H1 (cell line): ENCODE results near the gene REPIN1. TPM values are rescaled to one million over a fixed set of nuclear protein-coding genes. Genes with fewer than 3 reads are reported as not detected.
"Not testable (repeated sequence)": the region's sequence is repeated elsewhere in the genome, so short reads cannot be mapped to it uniquely, and the experiment has no call there.

Source experiments
- CTCF ChIA-PET: fragments of 300-600 bp; sonication (Branson Sonifier 250); formaldehyde crosslinking; loops from one replicate; lab custom pipeline; 2021; ENCODE audit not compliant: partially characterized antibody; lab: Charles Lee
- POLR2A ChIA-PET: fragments of 300-600 bp; sonication (Branson Sonifier 250); formaldehyde crosslinking; loops from one replicate; lab custom pipeline; 2021; ENCODE audit warnings: inconsistent platforms; ENCODE audit not compliant: partially characterized antibody; lab: Charles Lee
- DNase-seq, 2 experiments: peaks; one replicate each; pipeline versions ENCODE4 v3.0.0 to v3.0.0-alpha.2; 2010 to 2022; ENCODE audit warnings: low spot score in 2 of 2, low read depth in 1 of 2, mixed read lengths in 1 of 2
- FAIRE-seq: peaks from 2 replicates; lab custom pipeline; 2011; peaks lifted over from hg19 to GRCh38; lab: Jason Lieb, UNC
- H2AFZ ChIP-seq: 2 replicates; pipeline ENCODE4 v1.8.1; 2012; ENCODE audit warnings: low read length, inconsistent platforms
- H2AK5ac ChIP-seq: 2 replicates; pipeline ENCODE4 v1.6.1; 2013; ENCODE audit warnings: low read depth, low read length
- H2BK120ac ChIP-seq: replicated peaks from 2 replicates; pipeline ENCODE3; 2013; ENCODE audit warnings: low read depth, low read length, inconsistent platforms
- H2BK12ac ChIP-seq: 2 replicates; pipeline ENCODE4 v1.6.1; 2013; ENCODE audit warnings: low read depth, low read length
- H2BK15ac ChIP-seq: 2 replicates; pipeline ENCODE4 v1.6.1; 2013; ENCODE audit warnings: low read length
- H2BK20ac ChIP-seq: 2 replicates; pipeline ENCODE4 v1.6.1; 2013; ENCODE audit warnings: low read length
- H2BK5ac ChIP-seq: 2 replicates; pipeline ENCODE4 v1.6.1; 2013; ENCODE audit warnings: low read depth, low read length
- H3K14ac ChIP-seq: 2 replicates; pipeline ENCODE4 v1.6.1; 2013; ENCODE audit warnings: inconsistent platforms; ENCODE audit not compliant: insufficient read length
- H3K18ac ChIP-seq: 2 replicates; pipeline ENCODE4 v1.6.1; 2013; ENCODE audit warnings: low read length; ENCODE audit errors: extremely low read depth
- H3K23ac ChIP-seq: 2 replicates; pipeline ENCODE4 v1.6.1; 2013; ENCODE audit warnings: inconsistent platforms; ENCODE audit not compliant: insufficient read length
- H3K23me2 ChIP-seq: 2 replicates; pipeline ENCODE4 v1.6.1; 2013; ENCODE audit warnings: low read depth, low read length
- H3K27ac ChIP-seq: 2 replicates; pipeline ENCODE4 v1.6.1; 2011; ENCODE audit warnings: low read depth, low read length, inconsistent platforms
- H3K27me3 ChIP-seq, 4 experiments: replicated peaks in 1 of 4; 1 replicate in 1 of 4; 2 replicates in 3 of 4; pipeline versions ENCODE4 v1.6.1 to v1.8.1; 2011 to 2013; ENCODE audit warnings: low read length in 3 of 4, mild to moderate bottlenecking in 3 of 4, inconsistent platforms in 2 of 4, mixed read lengths in 2 of 4, moderate library complexity in 1 of 4; ENCODE audit not compliant: control insufficient read depth in 3 of 4, insufficient read depth in 3 of 4; ENCODE audit errors: extremely low read depth in 1 of 4
- H3K36me3 ChIP-seq, 4 experiments: 2 replicates each; pipeline versions ENCODE4 v1.6.1 to v1.8.1; 2011 to 2013; ENCODE audit warnings: mild to moderate bottlenecking in 4 of 4, low read length in 3 of 4, moderate library complexity in 2 of 4, control low read depth in 1 of 4, inconsistent platforms in 1 of 4; ENCODE audit not compliant: insufficient read depth in 4 of 4, control insufficient read depth in 2 of 4
- H3K4ac ChIP-seq: replicated peaks from 2 replicates; pipeline ENCODE3; 2013; ENCODE audit warnings: low read length, low read depth, mixed read lengths, inconsistent platforms; ENCODE audit not compliant: insufficient read length
- H3K4me1 ChIP-seq, 4 experiments: replicated peaks in 1 of 4; 1 replicate in 1 of 4; 2 replicates in 3 of 4; pipeline versions ENCODE4 v1.6.1 to v1.8.1; 2011 to 2013; ENCODE audit warnings: low read length in 3 of 4, inconsistent platforms in 2 of 4, mixed read lengths in 1 of 4; ENCODE audit not compliant: insufficient read depth in 4 of 4, control insufficient read depth in 3 of 4
- H3K4me2 ChIP-seq, 2 experiments: 2 replicates each; pipeline versions ENCODE4 v1.6.1 to v1.8.1; 2011 to 2013; ENCODE audit warnings: low read depth in 2 of 2, low read length in 2 of 2, control low read depth in 1 of 2, inconsistent platforms in 1 of 2, mild to moderate bottlenecking in 1 of 2; ENCODE audit not compliant: insufficient read depth in 1 of 2
- H3K4me3 ChIP-seq, 4 experiments: fragments of 200-600, 300-600 bp in 1 of 4; sonication (generic), shearing (Covaris generic), sonication (Bioruptor Twin) in 1 of 4; 2 replicates each; pipeline versions ENCODE4 v1.5.1 to v1.8.1; 2011 to 2016; ENCODE audit warnings: low read length in 4 of 4, low read depth in 3 of 4, control low read depth in 2 of 4, inconsistent platforms in 2 of 4, mild to moderate bottlenecking in 2 of 4, mixed read lengths in 1 of 4, moderate library complexity in 1 of 4; ENCODE audit not compliant: insufficient read depth in 2 of 4; ENCODE audit errors: extremely low read depth in 1 of 4
- H3K56ac ChIP-seq: replicated peaks from 2 replicates; pipeline ENCODE3; 2013; ENCODE audit warnings: low read depth, mild to moderate bottlenecking, mixed read lengths, low read length, inconsistent platforms; ENCODE audit not compliant: insufficient read length
- H3K79me1 ChIP-seq: 2 replicates; pipeline ENCODE4 v1.6.1; 2013; ENCODE audit warnings: low read depth, low read length, control low read depth
- H3K79me2 ChIP-seq, 2 experiments: 2 replicates each; pipeline versions ENCODE4 v1.6.1 to v1.8.1; 2012 to 2013; ENCODE audit warnings: low read length in 2 of 2, mild to moderate bottlenecking in 2 of 2, inconsistent platforms in 1 of 2; ENCODE audit not compliant: insufficient read depth in 2 of 2, control insufficient read depth in 1 of 2
- H3K9ac ChIP-seq, 4 experiments: replicated peaks in 1 of 4; 1 replicate in 1 of 4; 2 replicates in 3 of 4; pipeline versions ENCODE4 v1.6.1 to v1.8.1; 2011 to 2013; ENCODE audit warnings: low read depth in 3 of 4, low read length in 3 of 4, control low read depth in 2 of 4, mild to moderate bottlenecking in 2 of 4, moderate library complexity in 2 of 4, inconsistent platforms in 1 of 4; ENCODE audit errors: extremely low read depth in 1 of 4
- H3K9me3 ChIP-seq, 2 experiments: 2 replicates each; pipeline versions ENCODE4 v1.6.1 to v1.8.1; 2012 to 2013; ENCODE audit warnings: mild to moderate bottlenecking in 2 of 2, moderate library complexity in 2 of 2, control low read depth in 1 of 2, inconsistent platforms in 1 of 2, low read depth in 1 of 2, low read length in 1 of 2, mixed read lengths in 1 of 2; ENCODE audit not compliant: insufficient read depth in 2 of 2
- H4K20me1 ChIP-seq, 2 experiments: replicated peaks in 1 of 2; 2 replicates each; pipeline versions ENCODE3 to v1.8.1; 2011 to 2013; ENCODE audit warnings: inconsistent platforms in 2 of 2, low read length in 2 of 2, mild to moderate bottlenecking in 1 of 2; ENCODE audit not compliant: insufficient read depth in 2 of 2, control insufficient read depth in 1 of 2
- H4K5ac ChIP-seq: 2 replicates; pipeline ENCODE4 v1.6.1; 2013; ENCODE audit warnings: low read length, low read depth, mixed read lengths, inconsistent platforms; ENCODE audit not compliant: insufficient read length
- H4K8ac ChIP-seq: 2 replicates; pipeline ENCODE4 v1.8.0; 2013; ENCODE audit warnings: mild to moderate bottlenecking, moderate library complexity, low read length, inconsistent platforms; ENCODE audit not compliant: insufficient read depth; ENCODE audit errors: extremely low read depth
- H4K91ac ChIP-seq: replicated peaks from 2 replicates; pipeline ENCODE3; 2013; ENCODE audit warnings: low read length, mixed read lengths, inconsistent platforms; ENCODE audit not compliant: insufficient read length
- WGBS, 2 experiments: shearing (Covaris generic) in 1 of 2; methylation state at CpG; one replicate each; pipeline versions ENCODE4 v1.1.6 to v1.1.7; 2013 to 2015; ENCODE audit warnings: low lambda C conversion rate in 2 of 2, mixed read lengths in 2 of 2, inconsistent platforms in 1 of 2, low coverage in 1 of 2, missing lambda C conversion rate in 1 of 2; ENCODE audit not compliant: insufficient replicate concordance in 2 of 2, insufficient coverage in 1 of 2, insufficient read length in 1 of 2; ENCODE audit errors: extremely low coverage in 1 of 2, missing lambda C conversion rate in 1 of 2; 5-methylcytosine and 5-hydroxymethylcytosine counted together
- polyA plus RNA-seq, 7 experiments: library from polyadenylated mRNA; depleted of rRNA in 3 of 7; stranded (reverse) in 5 of 7; unstranded in 2 of 7; fragments of >200 nt in 5 of 7; fragments of 200-250 nt in 2 of 7; gene quantifications; 1 replicate in 5 of 7; 2 replicates in 1 of 7; 4 replicates in 1 of 7; pipeline versions ENCODE4 v1.2.1 to v1.2.3, GENCODE V29; 2011 to 2013; ENCODE audit warnings: missing spikeins in 2 of 7, mixed read lengths in 2 of 7
- total RNA-seq: library from RNA; stranded (reverse); fragmentation: NEBNext Ultra II Directional; extraction: Animal tissue kit (Norgen Biotek cat#: 25700); gene quantifications from 2 replicates; pipeline ENCODE4 v1.2.1, GENCODE V29; 2021

The REPIN1 gene
- total and polyA plus RNA-seq, 2 of the 8 experiments (the other 6 are each of a cell fraction or from before 2014, with no cell fraction given): 98.6 to 125 TPM

GRCh38 chr7:150385884-150386283 is 17.3 kb downstream of the REPIN1 start:
- not testable (repeated sequence) for H4K8ac ChIP-seq, H3K4ac ChIP-seq, H4K20me1 ChIP-seq, H2BK20ac ChIP-seq, DNase-seq, H3K23me2 ChIP-seq, H3K4me3 ChIP-seq, H2AFZ ChIP-seq, H4K91ac ChIP-seq, H4K5ac ChIP-seq, H2BK5ac ChIP-seq, H3K27ac ChIP-seq, H2BK15ac ChIP-seq, H3K27me3 ChIP-seq, H3K56ac ChIP-seq, H2BK120ac ChIP-seq, H2BK12ac ChIP-seq, FAIRE-seq, H3K9me3 ChIP-seq, H3K14ac ChIP-seq, H3K9ac ChIP-seq, H3K23ac ChIP-seq, H2AK5ac ChIP-seq
- Histone ChIP-seq H3K79me2 (peaks cover 0 to 73% of the 10 kb centered on the region in 2 experiments; a peak in 3 of 4 replicates), H3K79me1 (peaks cover 15% of the 10 kb centered on the region), H3K4me2 (peak overlapping the region in 1 of 2 experiments; percentile 16; a peak in 1 of 4 replicates), H3K18ac (peak overlapping the region; percentile 63; the same call in 1 of the 2 replicates), H3K4me1 (peaks cover 21 to 50% (median 40%) of the 10 kb centered on the region in 4 experiments), H3K36me3 (peaks cover 0 to 43% (median 3%) of the 10 kb centered on the region in 4 experiments; a peak in 5 of 8 replicates)
- ChIA-PET POLR2A (interaction anchor here (0.8 to 9.0 kb wide), 9 partner anchors 7 to 51 kb away, joined by 3 to 170 read pairs (median 16); partner anchors contain the start of gene REPIN1), CTCF (interaction anchor here (0.7 to 4.2 kb wide), 10 partner anchors 12 to 100 kb away, joined by 3 to 31 read pairs (median 4); partner anchors contain the start of gene REPIN1)
- 67% methylated on average over 6 of the region's 6 CpGs; no CpG with 5 or more reads in 1 of the 2 experiments for WGBS, 2 experiments
